Activated T-cell treated with anti-CD3 and anti-CD28 coated beads, Interleukin-2, amount 50 U/mL, for 72 hours (primary cell): ENCODE data around the gene MYRFL. TPM values are rescaled to one million over a fixed set of nuclear protein-coding genes. Genes with fewer than 3 reads are reported as not detected.

Experiments
- total RNA-seq, 2 donors: library from RNA; stranded (reverse); gene quantifications; one replicate each; pipeline ENCODE4 v1.2.3, GENCODE V29; 2022

Gene MYRFL
- total RNA-seq, 2 donors from 2014 or later, result 0.14 TPM; not detected in 1

Other genes starting within 250 kb of the MYRFL start
- gene CCT2, start 239.8 kb upstream of the MYRFL start, total RNA-seq, result 100 to 1,000 TPM; 162 to 191 TPM
- not detected for gene LRRC10, start 214.3 kb upstream of the MYRFL start, total RNA-seq
- not detected for gene BEST3, start 125.9 kb upstream of the MYRFL start, total RNA-seq
- gene RAB3IP, start 86.4 kb upstream of the MYRFL start, total RNA-seq, result 10 to 100 TPM; 37.8 to 38.7 TPM